ENCODE data around the gene PRKCB.
A peak's percentile ranks its signal among the peaks of the same experiment; 100 is the strongest.
"Not testable (repeated sequence)": the region's sequence is repeated elsewhere in the genome, so short reads cannot be mapped to it uniquely, and the experiment has no call there.

PRKCB gene

DNA sequence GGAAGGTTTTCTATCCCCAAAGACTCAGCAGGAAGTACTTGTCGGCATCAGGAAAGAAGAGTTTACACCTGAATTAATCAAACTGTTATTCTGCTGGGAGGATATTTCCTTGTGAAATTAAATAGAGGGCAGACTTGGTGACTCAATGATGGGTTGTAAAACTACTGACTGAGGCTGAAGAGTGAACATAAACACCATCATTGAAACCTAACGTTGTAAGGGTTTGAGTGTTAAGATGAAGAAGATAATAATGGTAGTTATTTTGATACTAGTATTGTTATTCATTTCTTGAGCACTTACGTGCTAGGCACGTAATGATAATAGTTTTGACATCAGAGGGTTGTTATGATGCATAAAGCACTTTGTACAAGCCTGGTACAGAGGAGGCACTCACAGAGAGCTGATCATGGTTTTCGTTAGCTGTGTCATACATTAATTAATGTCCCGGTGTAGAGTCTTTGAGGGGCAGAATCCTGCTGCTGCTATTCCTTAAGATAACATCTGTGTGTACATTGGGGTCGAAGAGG lies 356.2 kb downstream of the PRKCB start:
- DNase-seq = no peak

- no peak for DNase-seq
These were observed 359.4 kb downstream of the PRKCB start for GRCh38 chr16:24195221-24195620.

DNA sequence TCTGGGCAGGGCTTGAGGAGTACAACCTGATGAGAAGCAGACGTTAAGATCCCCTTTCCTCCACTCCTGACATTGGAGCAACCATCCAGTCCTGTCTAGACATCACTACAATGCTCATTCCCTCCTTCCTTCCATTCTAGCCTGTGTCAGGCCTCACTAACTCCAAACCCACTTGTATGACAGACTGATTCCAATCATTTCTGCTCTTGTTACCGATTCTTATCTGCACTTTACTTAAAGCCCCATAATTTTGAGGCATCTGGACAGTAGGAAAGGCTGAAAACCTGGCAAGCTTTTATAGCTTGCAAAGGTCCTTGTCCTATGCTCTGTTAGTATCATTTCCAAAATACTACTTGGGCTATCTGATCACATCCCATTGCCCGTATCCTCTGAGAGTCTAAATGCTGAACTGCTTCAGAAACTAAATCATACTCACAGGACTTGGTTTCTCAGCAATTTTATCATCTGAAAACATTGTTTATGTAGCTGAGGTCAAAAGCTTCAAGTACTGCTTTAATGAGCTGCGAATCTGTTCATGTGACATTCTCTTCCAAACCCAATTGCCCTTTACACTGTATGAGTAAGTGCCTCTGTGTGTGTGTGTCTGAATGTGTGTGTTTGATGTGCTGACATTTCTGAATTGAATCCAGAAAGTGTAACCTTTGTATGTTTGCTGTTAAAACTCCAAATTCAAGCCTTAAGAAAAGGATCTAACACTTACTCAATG lies 363.2 kb downstream of the PRKCB start:
- no peak for DNase-seq

DNA sequence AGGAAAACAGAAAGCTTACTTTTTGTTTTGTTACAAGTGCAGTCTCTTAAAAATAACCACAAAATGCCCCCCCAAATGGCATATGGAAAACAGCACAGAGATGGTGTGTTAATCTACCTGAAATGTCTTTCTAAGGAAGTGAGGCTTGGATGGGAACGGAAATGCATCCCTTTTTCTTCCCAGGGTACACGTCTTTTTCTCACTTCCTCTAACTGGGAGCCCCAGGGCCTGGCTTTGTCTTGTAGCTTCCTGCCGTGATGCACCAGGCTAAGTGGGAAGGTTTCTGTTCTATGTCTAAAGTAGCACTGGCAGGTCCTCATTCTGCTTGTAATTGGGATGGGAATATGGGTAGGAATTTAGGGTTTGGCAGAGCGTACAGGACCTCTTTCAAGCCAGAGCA lies 367.9 kb downstream of the PRKCB start:
- DNase-seq = no peak

DNA sequence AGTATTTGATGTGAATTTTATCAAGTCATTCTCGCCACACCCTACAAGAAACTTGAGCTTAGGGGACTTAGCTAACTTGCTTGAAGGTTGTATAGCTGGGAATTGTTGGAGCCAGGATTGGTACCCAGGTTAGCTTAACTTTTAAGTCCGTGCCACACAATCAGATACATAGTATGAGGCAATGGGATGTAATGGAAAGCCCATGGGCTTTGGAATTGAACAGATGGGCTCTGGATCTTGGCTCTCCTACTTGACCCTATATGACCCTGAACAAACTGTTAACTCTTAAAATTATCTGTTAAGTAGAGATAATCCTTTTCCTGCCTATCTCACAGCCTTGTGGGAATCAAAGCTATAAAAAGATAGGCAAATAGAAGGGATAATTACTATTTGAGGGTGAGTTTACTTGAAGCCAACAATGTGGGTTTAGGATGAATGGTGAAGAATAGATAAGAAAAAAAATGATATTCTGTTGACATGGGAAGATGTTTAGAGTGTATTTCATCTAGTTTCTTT lies 368.4 kb downstream of the PRKCB start:
- DNase-seq = no peak

- DNase-seq = no peak
These were observed 371.1 kb downstream of the PRKCB start for GRCh38 chr16:24206926-24207325.

GRCh38 chr16:24208710-24209109 lies 372.9 kb downstream of the PRKCB start:
- DNase-seq = no peak

DNA sequence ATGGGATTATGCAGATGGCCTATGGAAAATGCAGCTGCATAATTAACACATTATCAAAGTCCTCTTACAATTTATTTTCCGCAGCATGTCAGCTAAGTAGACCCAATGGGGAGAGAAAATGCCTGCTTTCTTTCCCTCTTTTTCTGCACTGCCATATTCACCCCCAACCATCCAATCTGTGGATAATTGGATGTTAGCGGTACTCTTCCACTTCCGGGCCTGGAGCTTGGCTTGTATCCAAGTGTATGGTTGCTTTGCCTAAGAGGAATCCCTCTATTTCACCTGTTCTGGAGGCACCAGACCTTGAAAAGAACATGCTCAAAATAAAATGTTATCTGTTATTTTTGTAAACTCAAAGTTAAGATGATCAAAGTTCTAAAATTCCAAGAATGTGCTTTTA lies 379.2 kb downstream of the PRKCB start:
- no peak for DNase-seq

DNA sequence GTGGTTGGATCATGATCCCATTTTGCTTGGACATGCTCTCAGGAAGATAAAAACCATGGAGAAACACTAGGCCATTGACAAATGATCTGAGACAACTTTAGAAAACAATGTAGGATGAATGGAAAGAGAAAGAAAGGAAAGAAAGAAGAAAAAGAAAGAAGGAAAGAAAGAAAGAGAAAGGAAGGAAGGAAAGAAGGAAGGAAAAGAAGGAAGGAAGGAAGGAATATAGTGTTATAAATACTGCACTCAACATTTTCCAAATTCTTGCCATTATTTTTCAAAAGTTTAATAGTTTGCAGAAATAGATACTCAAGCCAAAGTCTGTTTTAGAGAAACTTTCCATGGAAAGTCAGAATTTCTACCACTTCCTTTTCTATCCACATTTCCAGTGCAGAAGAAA lies 381.2 kb downstream of the PRKCB start:
- no peak for DNase-seq

DNA sequence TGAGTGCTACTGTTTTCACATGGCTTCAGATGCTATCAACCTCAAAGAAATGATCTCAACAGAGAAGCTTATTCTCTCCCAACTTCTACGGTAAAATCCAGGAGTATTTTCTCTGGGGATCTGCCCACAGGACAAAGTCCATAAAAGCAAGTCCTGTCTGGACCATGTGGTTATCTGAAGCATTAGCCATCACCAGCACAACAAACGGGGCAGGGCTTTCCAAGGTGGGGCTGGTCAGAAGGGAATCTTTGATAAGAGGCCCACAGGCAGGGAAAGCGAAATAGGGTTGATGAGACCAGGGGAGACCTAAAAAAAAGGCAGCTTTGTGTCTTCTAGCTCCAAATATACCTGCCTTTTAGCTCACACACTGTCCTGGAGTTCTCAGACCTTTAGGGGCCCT lies 381.7 kb downstream of the PRKCB start:
- DNase-seq = no peak

DNA sequence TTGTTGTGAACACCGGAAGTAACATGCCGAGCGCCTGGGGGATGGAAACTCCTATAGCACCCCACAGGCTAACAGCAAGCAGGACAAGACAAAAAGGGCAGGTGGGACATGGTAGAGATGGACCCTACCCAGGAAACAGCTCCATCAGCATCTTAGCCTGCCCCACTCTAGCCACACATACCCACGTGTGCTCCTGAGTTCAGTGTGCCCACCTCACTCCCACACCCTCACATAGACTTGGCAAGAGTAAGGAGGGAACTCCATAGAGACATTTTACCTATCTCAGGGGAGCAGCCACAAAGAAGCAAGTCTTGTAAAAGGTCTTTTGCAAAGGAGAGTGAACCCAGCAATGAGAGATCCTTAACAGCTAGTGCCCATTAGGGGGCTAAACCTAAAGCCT lies 382.5 kb downstream of the PRKCB start:
- no peak for DNase-seq

- no peak for DNase-seq
These were observed 385.4 kb downstream of the PRKCB start for GRCh38 chr16:24221219-24221618.

DNA sequence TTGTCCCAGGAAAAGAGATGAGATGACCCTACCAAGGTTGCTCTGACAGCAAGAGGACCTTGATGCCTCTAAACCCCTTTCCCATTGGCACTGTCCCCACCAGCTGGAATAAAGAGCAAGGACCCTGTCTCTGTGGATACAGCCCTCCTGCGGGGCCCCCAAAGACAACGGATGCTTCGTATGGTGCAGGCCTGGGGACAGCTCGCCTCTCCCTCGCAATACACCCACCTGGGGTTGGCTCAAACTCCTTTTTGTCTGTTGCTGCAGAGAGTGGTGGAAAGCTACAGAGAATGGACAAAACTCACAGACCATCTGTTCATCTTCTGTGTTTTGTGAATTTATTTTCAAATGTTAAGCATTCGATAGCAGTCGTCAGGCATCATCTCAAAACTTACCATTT lies 392.7 kb downstream of the PRKCB start:
- DNase-seq = no peak

DNA sequence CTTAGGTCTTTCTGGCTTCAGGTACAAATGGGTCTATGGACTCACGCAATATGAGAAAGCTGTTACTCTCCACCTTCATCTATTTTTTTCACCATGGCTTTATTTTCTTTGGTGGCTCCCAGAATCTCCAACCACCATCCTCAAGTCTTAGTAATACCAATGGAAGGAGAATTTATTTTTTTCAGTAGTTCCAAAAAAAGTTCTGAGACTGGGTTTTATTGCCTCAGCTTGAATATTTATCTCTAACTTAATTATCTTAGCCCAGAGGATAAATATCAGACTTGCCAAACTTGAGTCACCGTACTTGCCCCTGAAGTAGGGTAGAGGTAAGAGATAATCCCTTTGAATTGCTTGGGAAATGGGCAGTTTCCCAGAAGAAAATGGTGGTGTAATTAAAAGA lies 397.2 kb downstream of the PRKCB start:
- DNase-seq = no peak

GRCh38 chr16:24234737-24235136 lies 399.0 kb downstream of the PRKCB start:
- no peak for DNase-seq

DNA sequence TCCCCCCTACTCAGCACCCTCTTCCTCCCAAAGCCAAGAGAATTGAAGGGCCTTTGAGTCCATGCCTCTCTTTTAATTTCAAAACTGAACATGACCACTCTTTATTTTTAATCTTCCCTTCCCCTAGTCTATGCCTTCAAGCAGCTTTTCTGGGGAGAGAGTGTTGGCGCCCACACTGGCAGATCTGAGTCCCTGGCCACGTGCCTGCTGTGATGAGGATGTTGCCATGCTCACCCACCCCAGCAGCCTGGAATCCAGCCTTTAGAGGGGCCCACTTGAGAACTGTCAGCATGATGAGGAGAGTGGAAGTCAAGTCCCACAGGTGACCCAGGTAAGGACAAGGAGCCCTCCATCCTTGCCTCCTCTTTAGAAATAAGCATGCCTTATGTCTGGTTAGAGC lies 400.0 kb downstream of the PRKCB start:
- no peak for DNase-seq

DNA sequence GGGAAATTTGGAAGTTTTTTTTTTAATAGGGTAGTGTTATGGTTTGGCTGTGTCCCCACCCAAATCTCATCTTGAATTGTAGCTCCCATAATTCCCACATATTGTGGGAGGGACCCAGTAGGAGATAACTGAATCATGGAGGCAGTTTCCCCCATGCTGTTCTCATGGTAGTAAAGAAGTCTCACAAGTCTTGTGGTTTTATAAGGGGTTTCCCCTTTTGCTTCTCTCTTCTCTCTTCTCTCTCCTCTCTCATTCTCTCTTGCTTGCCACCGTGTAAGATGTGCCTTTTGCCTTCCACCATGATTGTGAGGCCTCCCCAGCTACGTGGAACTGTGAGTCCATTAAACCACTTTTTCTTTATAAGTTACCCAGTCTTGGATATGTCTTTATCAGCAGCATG lies 403.1 kb downstream of the PRKCB start:
- not testable (repeated sequence) for DNase-seq

DNA sequence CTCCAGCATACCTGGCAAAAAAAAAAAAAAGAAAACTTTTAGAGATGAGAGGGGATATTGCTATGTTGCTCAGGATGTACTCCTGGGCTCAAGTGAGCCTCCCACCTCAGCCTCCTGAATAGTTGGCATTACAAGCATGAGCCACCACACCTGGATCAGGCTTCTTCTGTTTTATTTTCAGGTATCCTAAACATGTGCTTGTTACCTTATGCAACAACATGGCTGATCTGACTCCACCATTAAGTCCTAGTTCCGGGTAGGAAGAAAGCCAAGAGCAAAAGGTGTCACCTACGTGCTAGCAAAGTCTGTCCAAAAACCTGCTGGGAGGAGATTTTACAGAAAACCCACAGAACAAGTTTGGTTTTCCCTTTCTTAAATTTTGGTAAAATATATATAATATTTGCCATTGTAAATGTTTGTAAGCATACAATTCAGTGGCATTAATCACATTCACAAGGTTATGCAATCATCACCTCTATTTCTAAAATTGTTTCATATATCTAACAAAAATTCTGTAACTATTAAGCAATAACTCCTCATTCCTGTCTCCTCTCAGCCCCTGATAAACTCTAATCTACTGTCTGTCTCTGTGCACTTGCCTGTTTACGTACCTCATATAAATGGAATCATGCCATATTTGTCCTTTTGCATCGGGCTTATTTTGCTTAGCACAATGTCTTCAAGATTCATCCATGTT lies 411.3 kb downstream of the PRKCB start:
- DNase-seq = no peak

DNA sequence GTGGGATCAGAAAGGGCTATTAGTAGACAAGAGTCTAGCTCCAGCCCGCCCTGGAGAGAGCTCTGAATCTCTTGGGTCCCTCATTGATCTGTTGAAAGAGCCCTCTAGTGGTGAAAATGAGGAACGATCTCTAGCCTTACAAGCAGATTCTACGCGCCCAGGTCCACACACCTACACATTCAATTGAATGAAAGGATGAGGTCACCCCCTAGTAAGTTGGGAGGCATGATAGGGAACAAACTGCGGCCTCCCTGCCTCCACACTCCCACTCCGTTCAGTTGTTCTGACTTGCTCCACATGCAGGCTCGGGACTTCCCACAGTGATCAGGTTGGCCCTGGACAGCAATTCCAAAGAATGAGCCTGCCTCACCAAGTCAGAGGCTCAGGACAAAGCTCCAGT lies 417.4 kb downstream of the PRKCB start:
- DNase-seq = peak; percentile 16 to 25

DNA sequence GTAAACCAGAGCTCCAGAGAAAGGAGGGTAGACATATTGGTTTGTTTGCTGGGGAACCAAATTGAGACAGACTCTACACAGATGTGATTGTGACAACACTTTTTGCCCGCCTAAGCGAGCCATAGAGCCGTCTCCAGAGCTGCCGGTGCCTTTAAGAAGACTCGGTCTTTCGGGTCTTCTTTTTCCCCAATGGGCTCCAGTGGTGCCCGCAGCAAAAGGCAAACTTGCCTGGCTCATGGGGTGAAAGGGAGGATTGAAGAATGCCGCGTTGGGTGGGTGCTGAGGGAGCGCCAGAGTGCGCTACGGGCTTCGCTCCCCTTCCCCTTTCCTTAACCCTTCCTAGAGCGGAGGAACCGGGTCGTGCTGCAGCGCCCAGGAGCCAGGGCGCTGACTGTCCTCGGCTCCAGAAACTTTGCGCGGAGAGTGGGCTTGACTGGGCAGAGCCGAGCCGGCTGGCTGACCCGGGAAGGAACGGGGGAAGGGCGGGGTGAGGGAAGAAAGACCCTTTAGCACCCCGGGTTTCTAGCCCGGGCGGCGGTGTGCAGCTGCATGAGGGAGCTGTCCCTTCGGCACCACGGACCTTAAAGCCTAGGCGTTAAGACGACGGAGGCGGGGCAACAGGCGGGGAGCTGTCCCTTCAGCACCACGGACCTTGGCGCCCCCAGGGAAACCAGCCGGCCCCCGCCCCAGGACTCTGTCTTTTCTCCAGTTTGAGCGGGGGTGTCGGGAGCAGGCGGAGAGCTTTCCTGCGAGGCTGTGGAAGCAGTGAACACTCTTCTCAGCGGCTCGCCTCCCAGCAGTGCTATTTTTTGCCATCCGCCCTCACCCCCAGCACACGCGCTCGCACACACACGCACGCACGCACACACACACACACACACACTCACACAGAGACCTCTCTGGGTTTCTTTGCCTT lies 419.9 kb downstream of the PRKCB start, which contains the start of gene CACNG3:
Gene CACNG3, plus strand, starts transcription at position 880 of the 916 bp plus-strand sequence. CDS start 420 bp downstream, outside the sequence.
- DNase-seq = peak; percentile 44 to 57

- DNase-seq = no peak
These were observed 422.2 kb downstream of the PRKCB start for GRCh38 chr16:24257958-24258357.

GRCh38 chr16:24258791-24259190 lies 423.0 kb downstream of the PRKCB start:
- DNase-seq = no peak

- no peak for DNase-seq
These were observed 427.0 kb downstream of the PRKCB start for GRCh38 chr16:24262816-24263215.

Data from stimulated activated CD4-positive, alpha-beta T cell treated with anti-CD3 and anti-CD28 coated beads, Interleukin-2, amount 100 ng/mL, for 48 hours (primary cell).